HFF-Myc (cell line): ENCODE data around the gene INSIG2.

ENCODE experiments used
- DNase-seq: peaks from one replicate; pipeline ENCODE4 v3.0.0-alpha.2; 2011; ENCODE audit warnings: low read depth; ENCODE audit errors: extremely low read depth
- H3K4me3 ChIP-seq: replicated peaks from 2 replicates; pipeline ENCODE4 v1.5.1; 2011; ENCODE audit warnings: low read depth, mild to moderate bottlenecking, control low read depth, low read length
- CTCF ChIP-seq: IDR thresholded peaks from 2 replicates; pipeline ENCODE4 v1.5.1; 2012; ENCODE audit warnings: mild to moderate bottlenecking, low read depth, low read length, control low read depth; ENCODE audit errors: missing control alignments

Gene INSIG2

GRCh38 chr2:118124288-118124891 is 36.1 kb downstream of the INSIG2 start:
- DNase-seq = no peak
- no peak overlapping the region for H3K4me3 ChIP-seq
- no peak for TF ChIP-seq CTCF

GRCh38 chr2:118127250-118127649 is 39.0 kb downstream of the INSIG2 start:
- DNase-seq = no peak
- no peak overlapping the region for H3K4me3 ChIP-seq
- TF ChIP-seq CTCF = no peak

- no peak for TF ChIP-seq CTCF
- no peak for DNase-seq
- no peak overlapping the region for H3K4me3 ChIP-seq
Observed at GRCh38 chr2:118128826-118129225, 40.6 kb downstream of the INSIG2 start.

- TF ChIP-seq CTCF = no peak
- no peak for DNase-seq
- no peak overlapping the region for H3K4me3 ChIP-seq
Observed at GRCh38 chr2:118130385-118130784, 42.1 kb downstream of the INSIG2 start.

- no peak for TF ChIP-seq CTCF
- no peak overlapping the region for H3K4me3 ChIP-seq
- no peak for DNase-seq
Observed at GRCh38 chr2:118131771-118132170, 43.5 kb downstream of the INSIG2 start.

GRCh38 chr2:118133916-118134315 is 45.6 kb downstream of the INSIG2 start:
- no peak overlapping the region for H3K4me3 ChIP-seq
- no peak for DNase-seq
- TF ChIP-seq CTCF = no peak

- DNase-seq = no peak
- no peak for TF ChIP-seq CTCF
- H3K4me3 ChIP-seq = no peak overlapping the region
Observed at GRCh38 chr2:118134650-118135049, 46.4 kb downstream of the INSIG2 start.
